OCI-M2 (cell line): ENCODE measurements around the gene MSH2.
"Not testable (repeated sequence)": the region's sequence is repeated elsewhere in the genome, so short reads cannot be mapped to it uniquely, and the experiment has no call there.

Source experiments
- DNase-seq: peaks from one replicate; lab custom pipeline; 2025; ENCODE audit not compliant: unreplicated experiment; lab: John Stamatoyannopoulos, UW

Gene MSH2

GRCh38 chr2:47402805-47403608, at the start of gene MSH2:
TSS of gene MSH2 (plus strand) at chr2:47403156. CDS start at chr2:47403192, 36 bp downstream.
- DNase-seq = peak; percentile 69

- no peak for DNase-seq
Measured at GRCh38 chr2:47354013-47354847, 48.7 kb upstream of the MSH2 start.

- no peak for DNase-seq
Measured at GRCh38 chr2:47354848-47355204, 48.1 kb upstream of the MSH2 start.

- DNase-seq = no peak
Measured at GRCh38 chr2:47357483-47357882, 45.5 kb upstream of the MSH2 start.

GRCh38 chr2:47359375-47359868, 43.5 kb upstream of the MSH2 start:
- DNase-seq = no peak

GRCh38 chr2:47360283-47360682, 42.7 kb upstream of the MSH2 start:
- no peak for DNase-seq

- DNase-seq = no peak
Measured at GRCh38 chr2:47360927-47361326, 42.0 kb upstream of the MSH2 start.

GRCh38 chr2:47361505-47362229, 41.3 kb upstream of the MSH2 start:
- not testable (repeated sequence) for DNase-seq

- no peak for DNase-seq
Measured at GRCh38 chr2:47373747-47374146, 29.2 kb upstream of the MSH2 start.

GRCh38 chr2:47375307-47375706, 27.6 kb upstream of the MSH2 start:
- DNase-seq = no peak

GRCh38 chr2:47379384-47379783, 23.6 kb upstream of the MSH2 start:
- no peak for DNase-seq

- DNase-seq = no peak
Measured at GRCh38 chr2:47381408-47381807, 21.5 kb upstream of the MSH2 start.

- DNase-seq = no peak
Measured at GRCh38 chr2:47386551-47386950, 16.4 kb upstream of the MSH2 start.

GRCh38 chr2:47388888-47389287, 14.1 kb upstream of the MSH2 start:
- no peak for DNase-seq

GRCh38 chr2:47389692-47390091, 13.3 kb upstream of the MSH2 start:
- DNase-seq = no peak

GRCh38 chr2:47401789-47402554, 984 bp upstream of the MSH2 start:
- DNase-seq = no peak

- DNase-seq = no peak
Measured at GRCh38 chr2:47402555-47402804, 476 bp upstream of the MSH2 start.

GRCh38 chr2:47403609-47404193, 745 bp downstream of the MSH2 start:
- no peak for DNase-seq

GRCh38 chr2:47404356-47404755, 1.4 kb downstream of the MSH2 start:
- no peak for DNase-seq

- DNase-seq = no peak
Measured at GRCh38 chr2:47405757-47406156, 2.8 kb downstream of the MSH2 start.
